ENCODE measurements around the gene SMPD3. TPM values are rescaled to one million over a fixed set of nuclear protein-coding genes. Genes with fewer than 3 reads are reported as not detected.

SMPD3 gene
- total RNA-seq, 2 experiments from 2014 or later, result 11.1 to 12.0 TPM

DNA sequence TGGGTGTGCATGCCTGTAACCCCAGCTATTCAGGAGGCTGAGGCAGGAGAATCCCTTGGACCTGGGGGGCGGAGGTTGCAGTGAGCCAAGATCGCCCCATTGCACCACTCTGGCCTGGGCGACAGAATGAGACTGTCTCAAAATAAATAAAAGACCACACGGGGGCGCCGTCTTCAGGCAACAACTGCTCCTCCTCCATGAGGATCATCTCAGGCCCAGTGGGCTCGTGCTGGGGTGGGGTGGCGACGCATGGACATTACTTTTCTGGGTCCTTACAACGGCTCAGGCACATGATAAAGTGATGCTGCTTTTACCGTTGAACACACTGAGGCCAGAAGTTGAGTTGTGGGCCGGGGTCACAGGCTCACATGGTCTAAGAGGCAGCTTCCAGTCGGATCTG is 81.3 kb downstream of the SMPD3 start:
- POLR2A ChIA-PET, result no interaction called here
- DNase-seq, result peak; percentile 74
- H3K4me3 Mint-ChIP-seq, result no peak overlapping the region
- ATAC-seq, result peak; percentile 24
- no peaks in the 10 kb centered on the region for H3K9me3 Mint-ChIP-seq (ENCODE audit: insufficient read depth)
- H3K4me1 Mint-ChIP-seq (ENCODE audit: low read depth), result peaks cover 53% of the 10 kb centered on the region
- CTCF ChIA-PET, result interaction anchor here (0.6 to 5.0 kb wide), 9 partner anchors 8 to 175 kb away, joined by 3 to 34 read pairs (median 4); no protein-coding TSS in a partner anchor
- no peak overlapping the region for H3K27ac Mint-ChIP-seq
- peaks cover 21% of the 10 kb centered on the region for H3K27me3 Mint-ChIP-seq (ENCODE audit: low read depth)
- peaks cover 12% of the 10 kb centered on the region for H3K36me3 Mint-ChIP-seq (ENCODE audit: low read depth)

DNA sequence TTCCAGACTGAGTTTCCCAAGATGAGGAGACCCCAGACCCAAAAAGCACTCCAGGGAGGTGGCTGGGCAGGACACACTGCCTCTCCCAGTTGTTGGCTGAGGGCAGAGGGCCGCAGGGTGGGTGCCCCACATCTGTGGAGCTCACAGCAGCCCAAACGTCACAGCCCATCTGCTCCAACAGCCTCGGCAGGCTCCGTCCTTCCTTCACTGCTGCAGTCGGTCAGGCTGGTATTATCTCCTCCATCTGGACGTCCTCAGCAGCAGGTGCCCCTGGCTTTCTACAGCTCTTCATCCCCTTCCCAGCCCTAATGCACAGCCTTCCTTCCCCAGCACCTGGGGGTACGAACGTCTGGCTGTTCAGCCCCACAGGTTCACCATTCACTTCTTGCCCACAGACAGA is 82.2 kb downstream of the SMPD3 start:
- ChIA-PET CTCF (interaction anchor here (0.7 to 5.0 kb wide), 5 partner anchors 9 to 104 kb away, joined by 3 to 34 read pairs (median 5); no protein-coding TSS in a partner anchor), POLR2A (no interaction called here)
- no peak for DNase-seq
- no peak overlapping the region for H3K27ac Mint-ChIP-seq
- H3K4me1 Mint-ChIP-seq (ENCODE audit: low read depth), result peaks cover 47% of the 10 kb centered on the region
- H3K9me3 Mint-ChIP-seq (ENCODE audit: insufficient read depth), result no peaks in the 10 kb centered on the region
- H3K36me3 Mint-ChIP-seq (ENCODE audit: low read depth), result peaks cover 12% of the 10 kb centered on the region
- no peak overlapping the region for H3K4me3 Mint-ChIP-seq
- ATAC-seq, result no peak
- peaks cover 21% of the 10 kb centered on the region for H3K27me3 Mint-ChIP-seq (ENCODE audit: low read depth)

DNA sequence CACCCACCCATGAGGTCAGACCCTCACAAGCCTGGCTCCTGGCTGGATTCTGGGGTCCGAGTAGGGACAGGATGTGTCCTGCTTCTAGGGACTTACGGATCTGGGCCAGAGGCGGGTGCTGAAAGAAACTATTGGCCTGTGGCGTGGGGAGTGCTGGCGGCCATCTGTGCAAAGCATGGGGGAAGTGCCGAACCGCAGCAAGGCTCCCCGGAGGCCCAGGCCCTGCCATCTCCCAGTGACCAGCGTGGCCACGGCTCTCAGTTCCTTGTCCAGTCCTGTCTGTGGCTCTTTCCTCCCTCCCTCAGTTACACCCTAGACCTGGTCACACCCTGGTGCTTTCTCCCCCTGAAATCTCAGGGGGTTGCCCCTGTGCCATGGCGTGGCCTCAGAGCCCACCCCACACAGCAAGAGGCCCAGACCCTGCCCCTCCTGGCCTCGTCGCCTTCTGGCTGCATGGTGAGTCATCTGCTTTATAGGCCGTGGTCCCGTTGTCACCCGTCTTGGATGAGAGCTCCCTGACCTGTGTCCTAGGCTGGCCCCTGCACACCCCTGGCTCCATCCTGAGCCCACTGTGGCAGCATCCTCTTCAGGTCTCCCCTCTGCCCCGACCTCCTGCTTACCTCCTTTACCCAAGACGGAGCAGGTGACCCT is 83.0 kb downstream of the SMPD3 start:
- no peak overlapping the region for H3K27ac Mint-ChIP-seq
- no peak overlapping the region for H3K4me3 Mint-ChIP-seq
- peaks cover 41% of the 10 kb centered on the region for H3K4me1 Mint-ChIP-seq (ENCODE audit: low read depth)
- ATAC-seq (no peak), DNase-seq (no peak)
- H3K27me3 Mint-ChIP-seq (ENCODE audit: low read depth), result peaks cover 21% of the 10 kb centered on the region
- H3K36me3 Mint-ChIP-seq (ENCODE audit: low read depth), result peaks cover 18% of the 10 kb centered on the region
- POLR2A ChIA-PET, result interaction anchor here (1.1 kb wide), 1 partner anchor 10 kb away, joined by 3 read pairs; no protein-coding TSS in a partner anchor
- H3K9me3 Mint-ChIP-seq (ENCODE audit: insufficient read depth), result no peaks in the 10 kb centered on the region
- CTCF ChIA-PET, result interaction anchor here (0.7 to 1.6 kb wide), 5 partner anchors 9 to 164 kb away, joined by 3 to 5 read pairs (median 4); no protein-coding TSS in a partner anchor

DNA sequence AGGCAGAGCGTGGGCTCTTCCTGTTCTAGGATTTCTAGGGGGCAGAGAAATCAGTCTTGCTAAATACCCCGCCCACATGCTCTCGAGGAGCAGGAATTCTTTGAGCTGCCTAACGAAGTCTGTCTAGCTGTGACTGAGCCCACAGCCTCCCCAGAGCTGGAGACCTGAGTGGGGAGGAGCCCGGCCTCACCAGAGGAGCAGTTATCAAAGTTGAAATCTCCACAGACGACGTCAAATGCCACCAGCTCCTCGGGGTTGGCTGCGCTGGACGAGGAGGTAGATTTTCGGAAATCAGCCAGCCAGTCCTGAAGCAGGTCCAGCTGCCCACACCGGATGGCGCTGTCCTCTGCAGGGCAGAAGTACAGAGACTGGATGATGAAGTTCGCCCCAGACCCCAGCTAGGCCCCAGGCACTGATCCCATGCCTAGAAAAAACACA is 83.7 kb downstream of the SMPD3 start:
- DNase-seq (no peak), ATAC-seq (no peak)
- Mint-ChIP-seq H3K36me3 (ENCODE audit: low read depth) (peaks cover 19% of the 10 kb centered on the region), H3K4me1 (ENCODE audit: low read depth) (peaks cover 35% of the 10 kb centered on the region), H3K9me3 (ENCODE audit: insufficient read depth) (no peaks in the 10 kb centered on the region), H3K4me3 (no peak overlapping the region), H3K27me3 (ENCODE audit: low read depth) (peaks cover 21% of the 10 kb centered on the region), H3K27ac (no peak overlapping the region)
- POLR2A ChIA-PET, result interaction anchor here (1.1 kb wide), 1 partner anchor 9 kb away, joined by 3 read pairs; no protein-coding TSS in a partner anchor
- CTCF ChIA-PET, result interaction anchor here (1.0 to 1.2 kb wide), 3 partner anchors 8 to 164 kb away, joined by 3 to 4 read pairs (median 4); no protein-coding TSS in a partner anchor

DNA sequence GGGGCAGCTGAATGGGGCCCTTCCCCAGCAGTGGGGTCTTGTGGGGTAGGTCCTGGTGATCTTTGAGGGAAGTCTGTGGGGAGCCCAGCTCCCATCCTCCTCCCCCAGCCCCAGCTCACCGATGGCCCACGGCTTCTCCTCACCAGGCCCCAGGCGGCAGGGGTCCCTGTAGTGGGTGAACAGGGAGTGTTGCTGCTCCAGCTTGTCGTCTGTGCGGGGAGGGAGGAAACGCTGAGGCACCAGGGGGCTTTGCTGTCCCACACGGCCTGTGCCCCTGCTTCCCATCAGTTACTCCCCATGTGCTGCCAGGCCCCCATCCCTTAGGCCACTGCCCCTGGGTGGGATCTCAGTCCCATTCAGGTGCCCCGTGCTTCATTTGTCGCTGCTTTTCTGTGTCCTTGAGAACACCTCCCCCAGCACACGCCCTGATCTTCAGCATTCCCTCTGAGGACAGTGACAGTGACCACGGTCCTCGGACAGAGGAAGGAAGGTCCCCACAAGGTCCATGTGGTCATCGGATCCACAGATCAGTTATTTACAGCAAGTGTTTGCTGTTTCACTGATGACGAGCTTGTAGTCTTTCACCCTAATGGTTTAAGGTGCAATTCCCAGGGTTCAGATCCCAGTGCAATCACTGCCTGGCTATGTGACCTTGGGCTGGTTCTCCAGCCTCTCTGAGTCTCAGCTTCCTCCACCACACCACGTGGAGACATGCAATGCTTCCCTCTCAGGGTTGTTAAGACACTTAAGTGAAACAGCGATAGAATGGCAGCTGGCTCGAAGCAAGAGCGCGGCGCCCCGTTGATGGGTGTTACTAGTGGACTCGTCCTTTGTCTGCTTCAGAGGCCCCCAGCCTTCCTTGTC is 84.4 kb downstream of the SMPD3 start:
- no peak for ATAC-seq
- no peak for DNase-seq
- peaks cover 21% of the 10 kb centered on the region for H3K27me3 Mint-ChIP-seq (ENCODE audit: low read depth)
- H3K4me3 Mint-ChIP-seq, result no peak overlapping the region
- H3K9me3 Mint-ChIP-seq (ENCODE audit: insufficient read depth), result no peaks in the 10 kb centered on the region
- no peak overlapping the region for H3K27ac Mint-ChIP-seq
- peaks cover 28% of the 10 kb centered on the region for H3K4me1 Mint-ChIP-seq (ENCODE audit: low read depth)
- peaks cover 19% of the 10 kb centered on the region for H3K36me3 Mint-ChIP-seq (ENCODE audit: low read depth)
- ChIA-PET POLR2A (interaction anchor here (1.1 to 1.3 kb wide), 2 partner anchors 8 to 54 kb away, joined by 3 read pairs; no protein-coding TSS in a partner anchor), CTCF (interaction anchor here (1.0 to 2.5 kb wide), 4 partner anchors 8 to 165 kb away, joined by 3 to 5 read pairs (median 4); no protein-coding TSS in a partner anchor)

DNA sequence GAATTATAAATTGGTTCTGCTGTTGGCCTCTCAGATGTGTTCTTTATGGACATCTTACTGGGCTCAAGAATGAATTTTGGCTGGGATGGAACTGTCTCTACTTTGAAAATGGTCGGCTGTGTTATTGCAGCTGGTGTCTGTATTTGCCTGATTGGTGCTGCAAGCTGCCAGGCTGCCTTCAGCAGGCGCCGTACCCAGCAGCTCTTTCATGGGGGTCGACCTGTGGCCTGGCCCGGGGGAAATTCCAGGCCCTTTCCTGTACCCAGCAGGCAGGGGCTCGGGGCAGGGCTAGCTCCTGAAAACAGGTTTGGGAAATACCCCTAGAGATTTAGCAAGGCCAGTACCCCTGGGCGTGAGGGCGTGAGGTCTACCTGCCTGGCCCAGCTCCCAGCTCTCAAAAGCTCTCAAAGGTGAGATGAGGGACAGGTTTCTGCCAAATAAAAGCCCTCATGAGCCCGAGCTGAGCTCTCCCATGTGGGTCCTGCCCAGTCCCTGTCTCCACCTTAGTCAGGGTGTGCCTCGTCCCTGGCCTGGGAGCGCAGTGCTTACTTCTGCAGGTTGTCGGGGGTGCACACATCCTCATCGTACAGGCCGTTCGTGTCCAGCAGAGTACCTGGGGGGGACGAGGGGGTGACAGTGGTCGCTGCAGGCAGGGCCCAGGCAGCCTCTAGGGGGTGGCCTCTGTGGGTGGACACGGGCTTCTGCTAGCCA is 85.2 kb downstream of the SMPD3 start:
- peaks cover 26% of the 10 kb centered on the region for H3K36me3 Mint-ChIP-seq (ENCODE audit: low read depth)
- ChIA-PET POLR2A (interaction anchor here (1.3 kb wide), 1 partner anchor 55 kb away, joined by 3 read pairs; no protein-coding TSS in a partner anchor), CTCF (interaction anchor here (0.5 to 2.5 kb wide), 5 partner anchors 34 to 158 kb away, joined by 3 to 9 read pairs (median 4); no protein-coding TSS in a partner anchor)
- no peak overlapping the region for H3K27ac Mint-ChIP-seq
- ATAC-seq (no peak), DNase-seq (no peak)
- peaks cover 16% of the 10 kb centered on the region for H3K27me3 Mint-ChIP-seq (ENCODE audit: low read depth)
- peaks cover 28% of the 10 kb centered on the region for H3K4me1 Mint-ChIP-seq (ENCODE audit: low read depth)
- no peak overlapping the region for H3K4me3 Mint-ChIP-seq
- no peaks in the 10 kb centered on the region for H3K9me3 Mint-ChIP-seq (ENCODE audit: insufficient read depth)

DNA sequence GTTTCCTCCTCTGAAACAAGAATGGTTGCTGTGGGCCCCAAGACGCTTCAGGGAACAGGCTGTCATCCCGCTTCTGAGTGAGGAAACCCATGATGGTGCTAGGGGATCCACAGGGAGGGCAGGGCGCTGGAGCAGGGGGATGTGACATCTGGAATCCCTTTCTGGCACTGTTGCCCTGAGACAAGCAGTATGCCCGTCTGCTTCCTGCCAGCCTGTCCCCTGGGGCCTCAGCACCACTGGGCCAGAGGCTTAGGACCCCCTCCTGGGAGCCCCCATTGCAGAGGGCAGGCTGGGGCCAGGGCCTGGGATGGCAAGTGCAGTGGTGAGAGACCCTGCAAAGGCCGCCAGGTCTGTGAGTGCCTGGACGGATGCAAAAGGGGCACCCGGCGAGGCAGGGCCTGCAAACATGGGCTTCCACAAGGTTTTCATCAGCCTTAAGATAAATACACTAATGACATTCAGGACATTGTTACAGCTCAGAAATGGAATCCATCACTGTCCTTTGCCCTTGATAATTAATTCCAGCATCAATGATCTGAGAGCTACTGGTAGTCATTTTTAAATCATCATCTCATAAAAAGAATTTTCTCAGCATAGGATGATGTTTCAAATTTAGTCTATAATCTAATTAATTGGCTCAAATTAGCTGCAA is 85.9 kb downstream of the SMPD3 start:
- Mint-ChIP-seq H3K4me3 (no peak overlapping the region), H3K27ac (no peak overlapping the region), H3K4me1 (ENCODE audit: low read depth) (peaks cover 28% of the 10 kb centered on the region), H3K27me3 (ENCODE audit: low read depth) (peaks cover 12% of the 10 kb centered on the region), H3K36me3 (ENCODE audit: low read depth) (peaks cover 33% of the 10 kb centered on the region), H3K9me3 (ENCODE audit: insufficient read depth) (no peaks in the 10 kb centered on the region)
- DNase-seq (no peak), ATAC-seq (no peak)
- ChIA-PET CTCF (interaction anchor here (0.5 to 2.5 kb wide), 5 partner anchors 33 to 158 kb away, joined by 3 to 9 read pairs (median 4); no protein-coding TSS in a partner anchor), POLR2A (interaction anchor here (1.3 kb wide), 1 partner anchor 55 kb away, joined by 3 read pairs; no protein-coding TSS in a partner anchor)

DNA sequence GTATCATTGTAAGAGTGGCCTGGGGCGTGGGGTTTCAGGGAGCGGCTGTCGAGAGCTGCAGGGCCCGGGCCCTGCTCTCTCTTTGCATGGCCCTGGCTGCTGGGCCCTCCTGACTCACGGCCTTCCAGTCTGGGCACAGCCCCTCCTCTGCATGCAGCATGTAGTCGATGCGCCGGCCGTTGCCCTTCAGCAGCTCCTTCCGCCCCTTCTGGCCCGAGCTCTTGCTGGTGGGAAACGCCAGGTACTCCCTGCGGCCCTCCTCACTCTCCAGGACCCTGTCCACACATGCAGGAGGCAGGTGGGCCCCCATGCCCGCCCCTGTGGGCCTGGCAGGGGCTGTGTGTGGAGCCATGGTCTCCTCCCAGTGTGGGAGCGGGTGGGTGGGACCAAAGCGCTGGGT is 86.8 kb downstream of the SMPD3 start:
- ChIA-PET CTCF (interaction anchor here (1.6 to 2.5 kb wide), 3 partner anchors 32 to 100 kb away, joined by 3 to 9 read pairs (median 5); partner anchors contain the start of gene SLC7A6), POLR2A (interaction anchor here (0.8 kb wide), 1 partner anchor 64 kb away, joined by 3 read pairs; no protein-coding TSS in a partner anchor)
- DNase-seq, result no peak
- Mint-ChIP-seq H3K4me1 (ENCODE audit: low read depth) (peaks cover 32% of the 10 kb centered on the region), H3K27ac (no peak overlapping the region), H3K36me3 (ENCODE audit: low read depth) (peaks cover 40% of the 10 kb centered on the region), H3K4me3 (no peak overlapping the region), H3K9me3 (ENCODE audit: insufficient read depth) (no peaks in the 10 kb centered on the region), H3K27me3 (ENCODE audit: low read depth) (peaks cover 12% of the 10 kb centered on the region)
- ATAC-seq, result no peak

DNA sequence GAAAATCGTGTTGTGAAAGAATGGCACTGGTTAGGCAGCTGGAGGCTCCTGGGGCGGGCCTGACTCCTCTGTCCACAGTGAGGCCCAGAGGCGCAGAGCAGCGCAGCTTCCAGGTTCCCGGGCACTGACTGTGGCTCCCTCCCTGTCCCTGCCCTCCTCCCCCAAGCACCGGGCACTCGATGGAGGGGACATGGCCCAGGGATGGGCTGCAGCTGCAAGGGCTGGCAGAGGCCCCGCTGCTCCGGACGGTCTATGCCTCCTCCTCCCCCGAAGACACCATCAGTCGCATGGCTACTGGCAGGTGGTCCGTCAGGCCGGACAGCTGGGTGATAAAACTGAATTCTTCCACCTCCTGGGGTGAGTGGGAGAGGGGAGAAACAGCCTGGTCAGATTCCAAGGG is 87.4 kb downstream of the SMPD3 start:
- ChIA-PET CTCF (interaction anchor here (1.5 to 2.1 kb wide), 3 partner anchors 32 to 99 kb away, joined by 3 to 9 read pairs (median 4); partner anchors contain the start of gene SLC7A6), POLR2A (interaction anchor here (0.8 kb wide), 1 partner anchor 64 kb away, joined by 3 read pairs; no protein-coding TSS in a partner anchor)
- no peaks in the 10 kb centered on the region for H3K9me3 Mint-ChIP-seq (ENCODE audit: insufficient read depth)
- peaks cover 34% of the 10 kb centered on the region for H3K4me1 Mint-ChIP-seq (ENCODE audit: low read depth)
- peaks cover 8% of the 10 kb centered on the region for H3K27me3 Mint-ChIP-seq (ENCODE audit: low read depth)
- H3K36me3 Mint-ChIP-seq (ENCODE audit: low read depth), result peaks cover 41% of the 10 kb centered on the region
- no peak overlapping the region for H3K4me3 Mint-ChIP-seq
- no peak for DNase-seq
- no peak overlapping the region for H3K27ac Mint-ChIP-seq
- ATAC-seq, result no peak

DNA sequence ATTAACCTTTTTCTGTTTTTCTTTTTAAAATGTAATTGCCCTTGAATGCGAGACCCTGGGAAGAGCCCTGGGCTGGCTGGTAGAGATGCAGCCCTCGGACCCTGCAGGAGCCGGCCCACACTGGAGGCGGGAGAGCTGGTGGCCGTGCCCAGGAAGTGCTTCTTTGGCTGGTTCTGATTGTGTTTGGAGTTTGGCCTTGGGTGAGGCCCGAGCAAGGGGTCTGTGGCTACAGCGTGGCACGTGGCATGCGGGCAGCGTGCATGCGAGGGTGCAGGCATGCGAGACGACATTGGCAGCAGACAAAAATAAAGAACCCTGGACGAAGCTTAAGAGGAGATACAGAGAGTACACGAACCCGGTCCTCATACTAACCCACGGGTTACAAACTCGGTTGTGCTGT is 87.8 kb downstream of the SMPD3 start:
- ChIA-PET POLR2A (no interaction called here), CTCF (interaction anchor here (0.7 to 6.0 kb wide), 4 partner anchors 8 to 99 kb away, joined by 3 to 34 read pairs (median 4); partner anchors contain the start of gene SLC7A6)
- peaks cover 38% of the 10 kb centered on the region for H3K4me1 Mint-ChIP-seq (ENCODE audit: low read depth)
- no peak for ATAC-seq
- H3K36me3 Mint-ChIP-seq (ENCODE audit: low read depth), result peaks cover 44% of the 10 kb centered on the region
- H3K4me3 Mint-ChIP-seq, result no peak overlapping the region
- H3K27me3 Mint-ChIP-seq (ENCODE audit: low read depth), result peaks cover 5% of the 10 kb centered on the region
- H3K9me3 Mint-ChIP-seq (ENCODE audit: insufficient read depth), result no peaks in the 10 kb centered on the region
- no peak for DNase-seq
- peak overlapping the region; percentile 57 for H3K27ac Mint-ChIP-seq

Data from activated CD8-positive, alpha-beta T cell treated with anti-CD3 and anti-CD28 coated beads, Interleukin-2, amount 10 ng/mL, durations not matched to agents 7 days and 5 days (primary cell).